ENCODE results near the gene IQSEC1. TPM values are rescaled to one million over a fixed set of nuclear protein-coding genes. Genes with fewer than 3 reads are reported as not detected.

IQSEC1 gene
- total and polyA plus RNA-seq, 10 of the 15 experiments (the other 5 are each of a cell fraction or from before 2014, with no cell fraction given), result 0.92 to 55.2 (median 8.5) TPM

- TF ChIP-seq, protein P1, sequence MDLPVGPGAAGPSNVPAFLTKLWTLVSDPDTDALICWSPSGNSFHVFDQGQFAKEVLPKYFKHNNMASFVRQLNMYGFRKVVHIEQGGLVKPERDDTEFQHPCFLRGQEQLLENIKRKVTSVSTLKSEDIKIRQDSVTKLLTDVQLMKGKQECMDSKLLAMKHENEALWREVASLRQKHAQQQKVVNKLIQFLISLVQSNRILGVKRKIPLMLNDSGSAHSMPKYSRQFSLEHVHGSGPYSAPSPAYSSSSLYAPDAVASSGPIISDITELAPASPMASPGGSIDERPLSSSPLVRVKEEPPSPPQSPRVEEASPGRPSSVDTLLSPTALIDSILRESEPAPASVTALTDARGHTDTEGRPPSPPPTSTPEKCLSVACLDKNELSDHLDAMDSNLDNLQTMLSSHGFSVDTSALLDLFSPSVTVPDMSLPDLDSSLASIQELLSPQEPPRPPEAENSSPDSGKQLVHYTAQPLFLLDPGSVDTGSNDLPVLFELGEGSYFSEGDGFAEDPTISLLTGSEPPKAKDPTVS (IDR thresholded peaks at IDR 0.05; ENCODE audit: low read depth, low read length), result no peak
- TF ChIP-seq SMC3 (IDR thresholded peaks at IDR 0.05; ENCODE audit: borderline replicate concordance, low read length) (no peak), ATF2 (IDR thresholded peaks at IDR 0.05; ENCODE audit: low read length) (no peak), SREBF2 (IDR thresholded peaks at IDR 0.05; ENCODE audit: low read length) (no peak), IRF5 (IDR thresholded peaks at IDR 0.05; ENCODE audit: borderline replicate concordance) (no peak), CREM (IDR thresholded peaks at IDR 0.05; ENCODE audit: low read depth) (no peak), ZSCAN29 (IDR thresholded peaks at IDR 0.05) (no peak), KAT2A (conservative IDR thresholded peaks at IDR 0.05; ENCODE audit: control insufficient read depth, low read depth, low read length) (no peak), YY1 (IDR thresholded peaks at IDR 0.05; ENCODE audit: low read depth, low read length) (peak; percentile 41; the same call in 1 of the 2 replicates), PBX3 (IDR thresholded peaks at IDR 0.05; ENCODE audit: insufficient replicate concordance, low read depth, low read length) (no peak), ZNF687 (IDR thresholded peaks at IDR 0.05) (no peak; the same call in 1 of the 2 replicates), JUND (IDR thresholded peaks at IDR 0.05; ENCODE audit: low read depth, low read length) (no peak), NR2C1 (IDR thresholded peaks at IDR 0.05) (no peak), EZH2 (IDR thresholded peaks at IDR 0.05; ENCODE audit: borderline replicate concordance, control insufficient read depth, low read depth, low read length) (no peak), CBFB (IDR thresholded peaks at IDR 0.05; ENCODE audit: low read depth) (no peak)
- TF ChIP-seq, protein P2, sequence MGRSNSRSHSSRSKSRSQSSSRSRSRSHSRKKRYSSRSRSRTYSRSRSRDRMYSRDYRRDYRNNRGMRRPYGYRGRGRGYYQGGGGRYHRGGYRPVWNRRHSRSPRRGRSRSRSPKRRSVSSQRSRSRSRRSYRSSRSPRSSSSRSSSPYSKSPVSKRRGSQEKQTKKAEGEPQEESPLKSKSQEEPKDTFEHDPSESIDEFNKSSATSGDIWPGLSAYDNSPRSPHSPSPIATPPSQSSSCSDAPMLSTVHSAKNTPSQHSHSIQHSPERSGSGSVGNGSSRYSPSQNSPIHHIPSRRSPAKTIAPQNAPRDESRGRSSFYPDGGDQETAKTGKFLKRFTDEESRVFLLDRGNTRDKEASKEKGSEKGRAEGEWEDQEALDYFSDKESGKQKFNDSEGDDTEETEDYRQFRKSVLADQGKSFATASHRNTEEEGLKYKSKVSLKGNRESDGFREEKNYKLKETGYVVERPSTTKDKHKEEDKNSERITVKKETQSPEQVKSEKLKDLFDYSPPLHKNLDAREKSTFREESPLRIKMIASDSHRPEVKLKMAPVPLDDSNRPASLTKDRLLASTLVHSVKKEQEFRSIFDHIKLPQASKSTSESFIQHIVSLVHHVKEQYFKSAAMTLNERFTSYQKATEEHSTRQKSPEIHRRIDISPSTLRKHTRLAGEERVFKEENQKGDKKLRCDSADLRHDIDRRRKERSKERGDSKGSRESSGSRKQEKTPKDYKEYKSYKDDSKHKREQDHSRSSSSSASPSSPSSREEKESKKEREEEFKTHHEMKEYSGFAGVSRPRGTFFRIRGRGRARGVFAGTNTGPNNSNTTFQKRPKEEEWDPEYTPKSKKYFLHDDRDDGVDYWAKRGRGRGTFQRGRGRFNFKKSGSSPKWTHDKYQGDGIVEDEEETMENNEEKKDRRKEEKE (IDR thresholded peaks at IDR 0.05), result no peak
These were observed 51.8 kb downstream of the IQSEC1 start (continued) for GRCh38 chr3:13021141-13022114.

Data from GM12878 (cell line).